GM23338 (cell line): ENCODE measurements around the gene TRAPPC12. TPM values are rescaled to one million over a fixed set of nuclear protein-coding genes. Genes with fewer than 3 reads are reported as not detected.

ENCODE experiments used
- ATAC-seq: fragments of 200-7000 bp; cut with Tn5 transposase; 3 replicates; pipeline ENCODE4 v1.9.1; 2020
- DNase-seq: peaks from one replicate; pipeline ENCODE4 v3.0.0-alpha.2; 2015; ENCODE audit warnings: low spot score
- H2AFZ ChIP-seq: fragments of 200-600 bp; sonication (generic); 2 replicates; pipeline ENCODE4 v1.8.0; 2016; ENCODE audit warnings: antibody characterized with exemption, mild to moderate bottlenecking, moderate library complexity
- H3F3A ChIP-seq: fragments of 200-600 bp; sonication (generic); replicated peaks from 2 replicates; pipeline ENCODE4 v1.8.0; 2017; ENCODE audit warnings: antibody characterized with exemption, mixed run types, low read depth
- H3K27ac ChIP-seq: fragments of 200-600 bp; sonication (generic); 2 replicates; pipeline ENCODE4 v1.6.1; 2016; ENCODE audit warnings: low read depth
- H3K27me3 ChIP-seq: fragments of 200-600 bp; sonication (generic); 2 replicates; pipeline ENCODE4 v1.8.0; 2016; ENCODE audit warnings: mild to moderate bottlenecking, mixed run types, moderate library complexity; ENCODE audit not compliant: insufficient read depth
- H3K36me3 ChIP-seq: fragments of 200-600 bp; sonication (generic); 2 replicates; pipeline ENCODE4 v1.8.0; 2016; ENCODE audit warnings: mild to moderate bottlenecking; ENCODE audit not compliant: insufficient read depth
- H3K4me1 ChIP-seq: fragments of 200-600 bp; sonication (generic); 2 replicates; pipeline ENCODE4 v1.8.0; 2016; ENCODE audit warnings: mild to moderate bottlenecking, moderate library complexity; ENCODE audit not compliant: insufficient read depth
- H3K4me2 ChIP-seq: fragments of 200-600 bp; sonication (generic); 2 replicates; pipeline ENCODE4 v1.7.1; 2017; ENCODE audit warnings: mixed run types
- H3K4me3 ChIP-seq: fragments of 200-600 bp; sonication (generic); 2 replicates; pipeline ENCODE4 v1.6.1; 2016; ENCODE audit warnings: mixed run types
- H3K79me2 ChIP-seq: fragments of 200-600 bp; sonication (generic); replicated peaks from 2 replicates; pipeline ENCODE4 v1.8.0; 2017; ENCODE audit warnings: mild to moderate bottlenecking; ENCODE audit not compliant: insufficient read depth
- H3K9me2 ChIP-seq: fragments of 200-600 bp; sonication (generic); 2 replicates; pipeline ENCODE4 v1.8.0; 2017; ENCODE audit not compliant: insufficient read depth
- H4K20me1 ChIP-seq: fragments of 200-600 bp; sonication (generic); replicated peaks from 2 replicates; pipeline ENCODE4 v1.8.0; 2017; ENCODE audit warnings: mild to moderate bottlenecking; ENCODE audit not compliant: insufficient read depth
- H3K27ac Mint-ChIP-seq: 2 replicates; pipeline ENCODE4 v1.8.0; 2020; ENCODE audit warnings: inconsistent platforms, mild to moderate bottlenecking, moderate library complexity, mixed read lengths
- H3K27me3 Mint-ChIP-seq: 3 replicates; pipeline ENCODE4 v1.8.0; 2022; ENCODE audit warnings: low read depth, mild to moderate bottlenecking, moderate library complexity, mixed read lengths, inconsistent platforms; ENCODE audit not compliant: insufficient read depth, poor library complexity
- H3K36me3 Mint-ChIP-seq: 3 replicates; pipeline ENCODE4 v1.8.0; 2021; ENCODE audit warnings: low read depth, mild to moderate bottlenecking, inconsistent platforms, moderate library complexity, mixed read lengths
- H3K4me1 Mint-ChIP-seq: 3 replicates; pipeline ENCODE4 v1.8.0; 2020; ENCODE audit warnings: mild to moderate bottlenecking, inconsistent platforms, mixed read lengths
- H3K4me3 Mint-ChIP-seq: 3 replicates; pipeline ENCODE4 v1.8.0; 2021; ENCODE audit warnings: moderate library complexity, mild to moderate bottlenecking, inconsistent platforms, mixed read lengths
- H3K9me3 Mint-ChIP-seq: 3 replicates; pipeline ENCODE4 v1.8.0; 2020; ENCODE audit warnings: moderate library complexity, mild to moderate bottlenecking, inconsistent platforms, mixed read lengths
- CREB1 ChIP-seq: fragments of 250-450 bp; sonication (Bioruptor Pico); IDR thresholded peaks from 2 replicates; pipeline ENCODE4 v1.5.0; 2020; ENCODE audit warnings: low read depth, mild to moderate bottlenecking, moderate library complexity
- ETS1 ChIP-seq: IDR thresholded peaks from 2 replicates; pipeline ENCODE4 v1.6.1; 2016; ENCODE audit warnings: antibody characterized with exemption
- EZH2 ChIP-seq: fragments of 200-600 bp; sonication (generic); IDR thresholded peaks from one replicate; pipeline ENCODE4 v1.8.0; 2017; ENCODE audit warnings: antibody characterized with exemption, mild to moderate bottlenecking, low read depth; ENCODE audit not compliant: unreplicated experiment
- EZH2phosphoT487 ChIP-seq: fragments of 200-600 bp; sonication (generic); IDR thresholded peaks from one replicate; pipeline ENCODE4 v1.8.1; 2018; ENCODE audit warnings: antibody characterized with exemption; ENCODE audit not compliant: unreplicated experiment
- JUNB ChIP-seq: IDR thresholded peaks from one replicate; pipeline ENCODE4 v1.6.1; 2016; ENCODE audit warnings: antibody characterized with exemption; ENCODE audit not compliant: unreplicated experiment
- NANOG ChIP-seq: IDR thresholded peaks from 2 replicates; pipeline ENCODE4 v1.6.1; 2016; ENCODE audit warnings: antibody characterized with exemption, borderline replicate concordance
- POLR2AphosphoS5 ChIP-seq: IDR thresholded peaks from 2 replicates; pipeline ENCODE4 v1.6.1; 2016; ENCODE audit warnings: antibody characterized with exemption, low read depth
- ZNF114 ChIP-seq: fragments of 250-450 bp; sonication (Bioruptor Pico); IDR thresholded peaks from 2 replicates; pipeline ENCODE4 v1.5.0; 2020; ENCODE audit warnings: mild to moderate bottlenecking, moderate library complexity
- ZNF331 ChIP-seq: fragments of 250-450 bp; sonication (Bioruptor Pico); IDR thresholded peaks from 2 replicates; pipeline ENCODE4 v1.5.0; 2020; ENCODE audit warnings: low read depth, mild to moderate bottlenecking, moderate library complexity
- polyA plus RNA-seq: library from polyadenylated mRNA; unstranded; fragments of >200 nt; fragmentation: Nextera tagmentation; extraction: Ambion mirVana; gene quantifications from 2 replicates; pipeline ENCODE4 v1.2.1, GENCODE V29; 2016
- total RNA-seq: library from RNA; depleted of rRNA; stranded (reverse); fragments of >200 nt; shearing (Covaris generic); gene quantifications from 2 replicates; pipeline ENCODE4 v1.2.3, GENCODE V29; 2014
- TF ChIP-seq, protein P1 (sequence below): IDR thresholded peaks from one replicate; pipeline ENCODE4 v1.6.1; 2018; ENCODE audit warnings: antibody characterized with exemption; ENCODE audit not compliant: unreplicated experiment
- TF ChIP-seq, protein P2 (sequence below), 2 experiments: fragments of 200-600 bp in 1 of 2; sonication (generic) in 1 of 2; conservative IDR thresholded peaks; 2 replicates each; pipeline versions ENCODE4 v1.5.1 to v1.6.1; 2016 to 2017; ENCODE audit warnings: antibody characterized with exemption in 2 of 2, low read depth in 2 of 2, mild to moderate bottlenecking in 2 of 2, moderate library complexity in 1 of 2

TRAPPC12 gene
- total and polyA plus RNA-seq, 2 experiments from 2014 or later = 48.9 to 57.7 TPM

DNA sequence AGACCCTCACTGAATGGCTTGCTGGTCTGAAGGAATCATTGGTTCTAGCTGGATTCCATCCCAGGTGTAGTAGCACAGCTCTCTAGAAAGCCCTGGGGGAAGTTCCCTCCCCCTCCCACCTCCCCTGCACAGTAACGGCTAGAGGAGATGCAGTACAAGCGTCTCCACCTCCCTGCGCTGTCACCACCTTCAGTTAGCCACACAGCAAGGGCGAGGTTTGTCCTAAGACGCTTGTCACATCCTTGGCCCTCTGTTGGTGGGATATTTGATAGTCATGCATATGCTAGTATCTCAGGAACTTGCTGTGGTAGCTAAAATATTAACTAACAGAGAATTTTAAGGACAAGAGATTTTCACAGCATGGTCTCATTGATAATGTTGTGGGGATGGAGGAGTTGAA is 19.4 kb downstream of the TRAPPC12 start (continued):
- TF ChIP-seq, protein P1, sequence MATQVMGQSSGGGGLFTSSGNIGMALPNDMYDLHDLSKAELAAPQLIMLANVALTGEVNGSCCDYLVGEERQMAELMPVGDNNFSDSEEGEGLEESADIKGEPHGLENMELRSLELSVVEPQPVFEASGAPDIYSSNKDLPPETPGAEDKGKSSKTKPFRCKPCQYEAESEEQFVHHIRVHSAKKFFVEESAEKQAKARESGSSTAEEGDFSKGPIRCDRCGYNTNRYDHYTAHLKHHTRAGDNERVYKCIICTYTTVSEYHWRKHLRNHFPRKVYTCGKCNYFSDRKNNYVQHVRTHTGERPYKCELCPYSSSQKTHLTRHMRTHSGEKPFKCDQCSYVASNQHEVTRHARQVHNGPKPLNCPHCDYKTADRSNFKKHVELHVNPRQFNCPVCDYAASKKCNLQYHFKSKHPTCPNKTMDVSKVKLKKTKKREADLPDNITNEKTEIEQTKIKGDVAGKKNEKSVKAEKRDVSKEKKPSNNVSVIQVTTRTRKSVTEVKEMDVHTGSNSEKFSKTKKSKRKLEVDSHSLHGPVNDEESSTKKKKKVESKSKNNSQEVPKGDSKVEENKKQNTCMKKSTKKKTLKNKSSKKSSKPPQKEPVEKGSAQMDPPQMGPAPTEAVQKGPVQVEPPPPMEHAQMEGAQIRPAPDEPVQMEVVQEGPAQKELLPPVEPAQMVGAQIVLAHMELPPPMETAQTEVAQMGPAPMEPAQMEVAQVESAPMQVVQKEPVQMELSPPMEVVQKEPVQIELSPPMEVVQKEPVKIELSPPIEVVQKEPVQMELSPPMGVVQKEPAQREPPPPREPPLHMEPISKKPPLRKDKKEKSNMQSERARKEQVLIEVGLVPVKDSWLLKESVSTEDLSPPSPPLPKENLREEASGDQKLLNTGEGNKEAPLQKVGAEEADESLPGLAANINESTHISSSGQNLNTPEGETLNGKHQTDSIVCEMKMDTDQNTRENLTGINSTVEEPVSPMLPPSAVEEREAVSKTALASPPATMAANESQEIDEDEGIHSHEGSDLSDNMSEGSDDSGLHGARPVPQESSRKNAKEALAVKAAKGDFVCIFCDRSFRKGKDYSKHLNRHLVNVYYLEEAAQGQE = no peak
- TF ChIP-seq JUNB = no peak
- TF ChIP-seq CREB1 (CRISPR knock-in tag) = no peak

- peaks cover 32% of the 10 kb centered on the region for H3K79me2 ChIP-seq
- H3K4me1 ChIP-seq = peaks cover 7% of the 10 kb centered on the region
- DNase-seq = no peak
- no peaks in the 10 kb centered on the region for H3K27me3 ChIP-seq
- H3K4me2 ChIP-seq = peak overlapping the region; percentile 21; the same call in 1 of the 2 replicates
- peaks cover 63% of the 10 kb centered on the region for H3K36me3 Mint-ChIP-seq
- H4K20me1 ChIP-seq = peaks cover 11% of the 10 kb centered on the region
- peak; percentile 78 for ATAC-seq
- peak overlapping the region; percentile 63; the same call in 1 of the 2 replicates for H3K27ac ChIP-seq
- no peak overlapping the region for H3K4me3 ChIP-seq
- H3F3A ChIP-seq = no peaks in the 10 kb centered on the region
- no peaks in the 10 kb centered on the region for H3K9me2 ChIP-seq
- H3K9me3 Mint-ChIP-seq = peaks cover 30% of the 10 kb centered on the region
- H3K4me3 Mint-ChIP-seq = no peak overlapping the region
- H3K27me3 Mint-ChIP-seq = peaks cover 12% of the 10 kb centered on the region
- no peak overlapping the region for H2AFZ ChIP-seq
- H3K36me3 ChIP-seq = peaks cover 19% of the 10 kb centered on the region; the same call in 1 of the 2 replicates
- peak overlapping the region; percentile 53 for H3K27ac Mint-ChIP-seq
- H3K4me1 Mint-ChIP-seq = peaks cover 25% of the 10 kb centered on the region
- TF ChIP-seq JUNB (no peak), CREB1 (CRISPR knock-in tag) (no peak), ETS1 (no peak), EZH2 (no peak), ZNF114 (CRISPR knock-in tag) (no peak), ZNF331 (CRISPR knock-in tag) (no peak), NANOG (no peak), EZH2phosphoT487 (no peak), POLR2AphosphoS5 (no peak)
- TF ChIP-seq, protein P2, sequence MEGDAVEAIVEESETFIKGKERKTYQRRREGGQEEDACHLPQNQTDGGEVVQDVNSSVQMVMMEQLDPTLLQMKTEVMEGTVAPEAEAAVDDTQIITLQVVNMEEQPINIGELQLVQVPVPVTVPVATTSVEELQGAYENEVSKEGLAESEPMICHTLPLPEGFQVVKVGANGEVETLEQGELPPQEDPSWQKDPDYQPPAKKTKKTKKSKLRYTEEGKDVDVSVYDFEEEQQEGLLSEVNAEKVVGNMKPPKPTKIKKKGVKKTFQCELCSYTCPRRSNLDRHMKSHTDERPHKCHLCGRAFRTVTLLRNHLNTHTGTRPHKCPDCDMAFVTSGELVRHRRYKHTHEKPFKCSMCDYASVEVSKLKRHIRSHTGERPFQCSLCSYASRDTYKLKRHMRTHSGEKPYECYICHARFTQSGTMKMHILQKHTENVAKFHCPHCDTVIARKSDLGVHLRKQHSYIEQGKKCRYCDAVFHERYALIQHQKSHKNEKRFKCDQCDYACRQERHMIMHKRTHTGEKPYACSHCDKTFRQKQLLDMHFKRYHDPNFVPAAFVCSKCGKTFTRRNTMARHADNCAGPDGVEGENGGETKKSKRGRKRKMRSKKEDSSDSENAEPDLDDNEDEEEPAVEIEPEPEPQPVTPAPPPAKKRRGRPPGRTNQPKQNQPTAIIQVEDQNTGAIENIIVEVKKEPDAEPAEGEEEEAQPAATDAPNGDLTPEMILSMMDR (conservative IDR thresholded peaks at IDR 0.05; ENCODE audit: low read depth in 2 of 2) = no peak
- TF ChIP-seq, protein P1 = no peak
Measured at GRCh38 chr2:3399381-3399780, 19.9 kb downstream of the TRAPPC12 start.
